ENCODE data around the gene APOL2.

GRCh38 chr22:36193577-36193976 is 45.8 kb downstream of the APOL2 start:
- TF ChIP-seq EP300 (IDR thresholded peaks at IDR 0.05; ENCODE audit: borderline replicate concordance in 1 of 2, control insufficient read depth in 1 of 2, low read depth in 2 of 2, low read length in 2 of 2) (no peak), CBX5 (IDR thresholded peaks at IDR 0.05; ENCODE audit: low read depth) (no peak), CTCF (IDR thresholded peaks at IDR 0.05 in 2 of 3, conservative IDR thresholded peaks at IDR 0.05 in 1 of 3; ENCODE audit: control insufficient read depth in 2 of 3, extremely low read depth in 1 of 3, insufficient read depth in 1 of 3, low read depth in 3 of 3, low read length in 3 of 3) (no peak), ATF7 (IDR thresholded peaks at IDR 0.05; ENCODE audit: low read depth) (no peak), SP1 (IDR thresholded peaks at IDR 0.05; ENCODE audit: low read depth, low read length) (no peak), NFYB (IDR thresholded peaks at IDR 0.05; ENCODE audit: insufficient read depth, low read depth, low read length) (no peak), TAF1 (IDR thresholded peaks at IDR 0.05; ENCODE audit: borderline replicate concordance, low read depth, low read length) (no peak), ZNF274 (IDR thresholded peaks at IDR 0.05; ENCODE audit: insufficient read depth, insufficient read length) (no peak), CREM (IDR thresholded peaks at IDR 0.05; ENCODE audit: low read depth) (no peak)
- TF ChIP-seq, protein P1, sequence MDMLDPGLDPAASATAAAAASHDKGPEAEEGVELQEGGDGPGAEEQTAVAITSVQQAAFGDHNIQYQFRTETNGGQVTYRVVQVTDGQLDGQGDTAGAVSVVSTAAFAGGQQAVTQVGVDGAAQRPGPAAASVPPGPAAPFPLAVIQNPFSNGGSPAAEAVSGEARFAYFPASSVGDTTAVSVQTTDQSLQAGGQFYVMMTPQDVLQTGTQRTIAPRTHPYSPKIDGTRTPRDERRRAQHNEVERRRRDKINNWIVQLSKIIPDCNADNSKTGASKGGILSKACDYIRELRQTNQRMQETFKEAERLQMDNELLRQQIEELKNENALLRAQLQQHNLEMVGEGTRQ (IDR thresholded peaks at IDR 0.05; ENCODE audit: borderline replicate concordance, low read depth, low read length): no peak
